SK-N-SH treated with all-trans-retinoic acid at 6 μM for 48 hours (cell line): ENCODE results near the gene ARID1B.

Experiments
- ARNTL ChIP-seq: fragments of 450-650 bp; formaldehyde crosslinking; IDR thresholded peaks from 2 replicates; pipeline ENCODE4 v1.5.0; 2020; ENCODE audit warnings: low read depth, mild to moderate bottlenecking, moderate library complexity, borderline replicate concordance
- CREB5 ChIP-seq: fragments of 250-450 bp; sonication (Bioruptor Pico); IDR thresholded peaks from 2 replicates; pipeline ENCODE4 v1.5.1; 2020; ENCODE audit warnings: low read depth, mild to moderate bottlenecking, moderate library complexity
- CSDC2 ChIP-seq: fragments of 250-450 bp; sonication (Bioruptor Pico); IDR thresholded peaks from 2 replicates; pipeline ENCODE4 v1.5.0; 2020; ENCODE audit warnings: mild to moderate bottlenecking, moderate library complexity
- CSRNP3 ChIP-seq: fragments of 250-450 bp; sonication (Bioruptor Pico); IDR thresholded peaks from 2 replicates; pipeline ENCODE4 v1.5.1; 2021; ENCODE audit warnings: mild to moderate bottlenecking, moderate library complexity
- OSR1 ChIP-seq: fragments of 250-450 bp; sonication (Bioruptor Pico); IDR thresholded peaks from 2 replicates; pipeline ENCODE4 v1.8.0; 2022; ENCODE audit warnings: moderate library complexity, mild to moderate bottlenecking, inconsistent platforms
- PATZ1 ChIP-seq: fragments of 250-450 bp; sonication (Bioruptor Pico); IDR thresholded peaks from 2 replicates; pipeline ENCODE4 v1.8.0; 2020; ENCODE audit warnings: mild to moderate bottlenecking, moderate library complexity, borderline replicate concordance
- POU6F1 ChIP-seq: fragments of 250-450 bp; sonication (Bioruptor Pico); IDR thresholded peaks from 2 replicates; pipeline ENCODE4 v1.8.0; 2021; ENCODE audit warnings: low read depth, mild to moderate bottlenecking, moderate library complexity, borderline replicate concordance
- SNAI2 ChIP-seq: fragments of 250-450 bp; sonication (Bioruptor Pico); IDR thresholded peaks from 2 replicates; pipeline ENCODE4 v1.5.0; 2020; ENCODE audit warnings: mild to moderate bottlenecking, moderate library complexity
- ZFP3 ChIP-seq: fragments of 250-450 bp; sonication (Bioruptor Pico); IDR thresholded peaks from 2 replicates; pipeline ENCODE4 v1.5.0; 2020; ENCODE audit warnings: mild to moderate bottlenecking, moderate library complexity
- ZFP30 ChIP-seq: fragments of 450-650 bp; formaldehyde crosslinking; IDR thresholded peaks from 2 replicates; pipeline ENCODE4 v1.5.0; 2022; ENCODE audit warnings: mild to moderate bottlenecking, moderate library complexity
- ZNF565 ChIP-seq: fragments of 450-650 bp; formaldehyde crosslinking; conservative IDR thresholded peaks from 2 replicates; pipeline ENCODE4 v1.5.0; 2020; ENCODE audit warnings: low read depth, mild to moderate bottlenecking, moderate library complexity
- ZNF8 ChIP-seq: fragments of 450-650 bp; formaldehyde crosslinking; IDR thresholded peaks from 2 replicates; pipeline ENCODE4 v1.5.0; 2020; ENCODE audit warnings: mild to moderate bottlenecking, moderate library complexity

DNA sequence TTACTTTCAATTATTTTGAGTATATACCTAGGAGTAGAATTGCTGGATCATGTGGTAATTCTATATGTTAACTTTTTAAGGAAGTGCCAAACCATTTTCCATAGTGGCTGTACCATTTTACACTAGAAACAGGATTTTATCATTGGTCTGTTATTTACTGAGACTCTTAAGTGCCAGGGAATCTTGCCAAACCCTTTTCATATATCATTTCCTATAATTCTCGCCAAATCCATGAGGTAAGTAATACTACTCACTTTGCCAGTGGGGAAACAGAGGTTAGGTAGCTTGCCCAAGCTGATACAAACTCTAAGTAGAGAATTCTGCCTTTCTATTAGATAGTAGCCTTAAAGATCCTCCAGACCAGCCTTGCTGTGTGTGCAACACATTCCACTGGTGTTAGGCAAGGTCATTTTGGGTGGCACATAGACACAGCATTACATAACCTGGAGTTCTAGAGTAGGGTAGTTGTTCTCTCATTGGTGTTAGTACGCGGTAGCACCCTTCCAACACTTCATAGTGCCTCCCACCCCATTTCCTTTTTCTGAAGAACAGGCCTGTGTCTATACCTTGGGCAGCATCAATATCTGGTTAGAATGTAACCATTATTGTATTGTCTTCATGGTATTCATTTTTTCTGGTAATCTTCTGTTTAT is 65.5 kb downstream of the ARID1B start:
- TF ChIP-seq POU6F1 (CRISPR knock-in tag) (no peak), PATZ1 (CRISPR knock-in tag) (no peak), SNAI2 (no peak), CREB5 (no peak), CSDC2 (CRISPR knock-in tag) (no peak), ZFP30 (CRISPR knock-in tag) (no peak), OSR1 (no peak), CSRNP3 (CRISPR knock-in tag) (no peak), ARNTL (CRISPR knock-in tag) (no peak), ZNF565 (CRISPR knock-in tag) (no peak), ZFP3 (CRISPR knock-in tag) (no peak), ZNF8 (CRISPR knock-in tag) (no peak)
